Activated T-cell treated with anti-CD3 and anti-CD28 coated beads, Interleukin-2, amount 50 U/mL, for 24 hours (primary cell): ENCODE data around the gene ZNF474.

Source experiments
- DNase-seq: peaks from one replicate; pipeline ENCODE4 v3.0.0-alpha.2; 2020
- H3K27ac Mint-ChIP-seq: 2 replicates; pipeline ENCODE4 v1.8.0; 2020; ENCODE audit warnings: mild to moderate bottlenecking, mixed read lengths
- H3K27me3 Mint-ChIP-seq: 2 replicates; pipeline ENCODE4 v1.8.0; 2020; ENCODE audit warnings: mixed read lengths
- H3K36me3 Mint-ChIP-seq: 2 replicates; pipeline ENCODE4 v1.8.0; 2020; ENCODE audit warnings: low read depth, mixed read lengths
- H3K4me1 Mint-ChIP-seq: 2 replicates; pipeline ENCODE4 v1.8.0; 2020; ENCODE audit warnings: low read depth, mixed read lengths
- H3K4me3 Mint-ChIP-seq: 2 replicates; pipeline ENCODE4 v1.8.0; 2020; ENCODE audit warnings: mild to moderate bottlenecking, moderate library complexity, mixed read lengths
- H3K9me3 Mint-ChIP-seq: 2 replicates; pipeline ENCODE4 v1.8.0; 2020; ENCODE audit warnings: mixed read lengths

The ZNF474 gene

GRCh38 chr5:122130152-122130551 is 806 bp downstream of the ZNF474 start:
- H3K9me3 Mint-ChIP-seq, result no peaks in the 10 kb centered on the region
- H3K27me3 Mint-ChIP-seq, result no peaks in the 10 kb centered on the region
- no peak overlapping the region for H3K4me3 Mint-ChIP-seq
- DNase-seq, result no peak
- no peak overlapping the region for H3K27ac Mint-ChIP-seq
- no peaks in the 10 kb centered on the region for H3K36me3 Mint-ChIP-seq
- no peaks in the 10 kb centered on the region for H3K4me1 Mint-ChIP-seq

GRCh38 chr5:122137702-122138101 is 8.4 kb downstream of the ZNF474 start:
- no peak overlapping the region for H3K4me3 Mint-ChIP-seq

GRCh38 chr5:122138356-122138755 is 9.0 kb downstream of the ZNF474 start:
- DNase-seq, result no peak

More at GRCh38 chr5:122137702-122138101, 8.4 kb downstream of the ZNF474 start:
- no peak for DNase-seq
- no peaks in the 10 kb centered on the region for H3K36me3 Mint-ChIP-seq
- no peaks in the 10 kb centered on the region for H3K9me3 Mint-ChIP-seq
- H3K27ac Mint-ChIP-seq, result no peak overlapping the region
- H3K27me3 Mint-ChIP-seq, result no peaks in the 10 kb centered on the region
- peaks cover 12% of the 10 kb centered on the region for H3K4me1 Mint-ChIP-seq

DNA sequence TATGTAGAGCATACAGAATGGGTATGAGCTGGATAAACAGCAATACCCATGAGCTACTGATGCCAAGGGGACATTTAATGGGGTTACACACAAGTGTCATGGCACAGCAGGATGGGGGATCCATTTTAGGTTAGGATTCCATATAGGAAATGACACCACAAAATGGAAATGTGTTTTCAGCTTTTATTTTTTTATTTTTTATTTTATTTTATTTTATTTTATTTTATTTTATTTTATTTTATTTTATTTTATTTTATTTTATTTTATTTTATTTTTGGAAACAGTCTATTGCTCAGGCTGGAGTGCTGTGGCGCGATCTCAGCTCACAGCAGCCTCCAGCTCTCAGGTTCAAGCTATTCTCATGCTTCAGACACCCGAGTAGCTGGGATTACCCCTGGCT is 11.6 kb downstream of the ZNF474 start:
- peaks cover 2% of the 10 kb centered on the region for H3K27me3 Mint-ChIP-seq
- H3K36me3 Mint-ChIP-seq, result no peaks in the 10 kb centered on the region
- DNase-seq, result no peak
- peaks cover 12% of the 10 kb centered on the region for H3K4me1 Mint-ChIP-seq
- H3K4me3 Mint-ChIP-seq, result no peak overlapping the region
- H3K27ac Mint-ChIP-seq, result no peak overlapping the region
- H3K9me3 Mint-ChIP-seq, result no peaks in the 10 kb centered on the region

More at GRCh38 chr5:122138356-122138755, 9.0 kb downstream of the ZNF474 start:
- peaks cover 12% of the 10 kb centered on the region for H3K4me1 Mint-ChIP-seq
- H3K36me3 Mint-ChIP-seq, result no peaks in the 10 kb centered on the region
- H3K27ac Mint-ChIP-seq, result no peak overlapping the region
- no peaks in the 10 kb centered on the region for H3K9me3 Mint-ChIP-seq
- no peak overlapping the region for H3K4me3 Mint-ChIP-seq
- no peaks in the 10 kb centered on the region for H3K27me3 Mint-ChIP-seq

DNA sequence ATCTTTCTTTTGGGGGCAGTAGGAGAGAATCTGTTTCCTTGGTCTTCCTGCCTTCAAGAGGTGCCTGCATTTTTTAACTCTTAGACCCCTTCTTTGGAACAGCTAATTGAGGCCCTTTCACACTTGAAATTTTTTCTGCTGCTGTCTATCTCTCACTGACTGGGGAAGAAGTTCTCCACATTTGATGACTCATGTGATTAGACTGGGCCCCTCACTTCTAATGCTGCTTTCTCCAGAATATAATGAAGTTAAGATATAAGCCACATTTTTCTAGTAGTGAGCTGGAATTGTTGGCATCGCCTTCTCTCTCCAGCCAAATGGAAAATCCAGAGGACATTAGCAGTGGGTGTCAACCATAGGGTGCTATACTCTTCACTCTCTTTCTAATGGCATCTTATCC is 12.4 kb downstream of the ZNF474 start:
- H3K4me1 Mint-ChIP-seq, result peaks cover 12% of the 10 kb centered on the region
- no peaks in the 10 kb centered on the region for H3K9me3 Mint-ChIP-seq
- H3K27ac Mint-ChIP-seq, result no peak overlapping the region
- peaks cover 2% of the 10 kb centered on the region for H3K27me3 Mint-ChIP-seq
- no peak for DNase-seq
- H3K4me3 Mint-ChIP-seq, result no peak overlapping the region
- H3K36me3 Mint-ChIP-seq, result no peaks in the 10 kb centered on the region

DNA sequence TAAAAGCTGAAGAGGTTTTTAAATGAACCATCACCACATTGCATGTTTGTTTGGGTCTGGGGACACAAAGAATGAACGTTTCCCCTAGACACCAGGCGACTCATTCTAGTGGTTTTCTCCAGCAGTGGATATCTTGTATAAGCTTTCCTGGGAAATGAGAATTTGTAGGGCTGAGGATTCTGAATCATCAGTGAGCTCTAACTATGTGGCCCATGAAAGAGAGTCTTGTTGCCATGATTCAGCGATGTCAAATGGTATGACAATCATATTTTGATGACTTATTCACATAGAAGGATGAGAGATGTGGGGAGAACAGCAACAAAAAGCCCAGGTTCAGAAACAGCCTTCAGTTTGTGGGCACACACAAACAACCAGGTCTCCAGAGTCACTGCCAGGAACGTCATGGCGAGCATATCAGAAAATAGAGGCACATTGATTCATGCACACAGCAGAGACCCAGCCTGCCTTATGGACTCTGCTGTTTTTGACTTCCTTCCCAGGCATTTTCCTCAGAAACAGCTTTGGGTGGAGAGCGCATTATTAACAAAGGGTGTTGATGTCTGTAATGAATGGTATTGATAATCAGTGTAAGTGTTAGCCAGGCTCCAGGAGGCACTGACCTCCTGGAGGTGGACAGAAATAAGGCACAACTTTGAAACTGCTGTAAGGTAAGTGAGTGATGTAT is 13.3 kb downstream of the ZNF474 start:
- no peak for DNase-seq
- Mint-ChIP-seq H3K4me1 (peaks cover 6% of the 10 kb centered on the region), H3K9me3 (no peaks in the 10 kb centered on the region), H3K36me3 (no peaks in the 10 kb centered on the region), H3K4me3 (no peak overlapping the region), H3K27ac (no peak overlapping the region), H3K27me3 (peaks cover 2% of the 10 kb centered on the region)

DNA sequence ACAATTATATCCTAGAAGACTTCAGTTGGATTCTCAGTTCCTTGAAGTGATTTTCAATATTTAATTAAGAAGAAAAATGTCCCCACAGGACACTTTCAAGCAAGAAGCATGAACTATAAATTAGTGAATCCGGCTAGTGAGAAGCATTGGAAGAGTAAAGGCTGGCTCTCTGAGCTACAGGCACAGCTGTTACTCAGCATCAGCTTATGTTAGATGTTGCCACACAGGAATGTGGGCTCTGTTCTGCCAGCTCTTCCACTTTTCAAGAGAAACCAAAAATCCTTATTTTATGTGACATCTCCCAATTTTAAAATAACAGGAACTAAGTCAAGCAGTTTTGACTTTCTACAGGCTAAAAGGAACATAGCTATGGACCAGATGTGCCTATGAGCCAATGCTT is 14.9 kb downstream of the ZNF474 start:
- Mint-ChIP-seq H3K27ac (no peak overlapping the region), H3K4me1 (peaks cover 2% of the 10 kb centered on the region), H3K9me3 (no peaks in the 10 kb centered on the region), H3K27me3 (peaks cover 2% of the 10 kb centered on the region), H3K4me3 (no peak overlapping the region), H3K36me3 (no peaks in the 10 kb centered on the region)
- DNase-seq, result no peak

DNA sequence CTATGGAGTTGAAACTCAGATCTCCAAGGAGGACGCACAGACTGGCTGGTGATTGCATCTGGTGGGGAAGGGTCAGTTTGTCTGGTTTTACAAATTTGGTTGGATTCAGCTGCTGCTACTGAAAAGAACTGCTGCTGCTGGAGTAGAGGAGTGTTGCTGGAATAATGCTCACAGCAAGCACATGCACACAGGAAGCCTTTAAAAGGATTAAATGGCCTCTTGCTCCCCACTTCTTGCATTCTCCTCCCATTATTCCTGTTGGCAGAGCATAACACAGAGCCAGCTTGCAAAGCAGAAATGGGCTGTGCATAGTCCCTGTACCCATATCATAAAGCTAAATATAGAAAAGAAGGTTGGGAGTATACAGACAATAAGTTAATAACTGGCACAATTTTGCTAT is 16.6 kb downstream of the ZNF474 start:
- DNase-seq, result no peak
- H3K27me3 Mint-ChIP-seq, result peaks cover 2% of the 10 kb centered on the region
- peaks cover 7% of the 10 kb centered on the region for H3K4me1 Mint-ChIP-seq
- no peaks in the 10 kb centered on the region for H3K9me3 Mint-ChIP-seq
- H3K27ac Mint-ChIP-seq, result no peak overlapping the region
- no peak overlapping the region for H3K4me3 Mint-ChIP-seq
- no peaks in the 10 kb centered on the region for H3K36me3 Mint-ChIP-seq

GRCh38 chr5:122149321-122150090 is 20.2 kb downstream of the ZNF474 start:
- Mint-ChIP-seq H3K4me3 (no peak overlapping the region), H3K27ac (no peak overlapping the region), H3K36me3 (no peaks in the 10 kb centered on the region), H3K9me3 (no peaks in the 10 kb centered on the region), H3K4me1 (peaks cover 17% of the 10 kb centered on the region), H3K27me3 (peaks cover 2% of the 10 kb centered on the region)
- DNase-seq, result no peak

DNA sequence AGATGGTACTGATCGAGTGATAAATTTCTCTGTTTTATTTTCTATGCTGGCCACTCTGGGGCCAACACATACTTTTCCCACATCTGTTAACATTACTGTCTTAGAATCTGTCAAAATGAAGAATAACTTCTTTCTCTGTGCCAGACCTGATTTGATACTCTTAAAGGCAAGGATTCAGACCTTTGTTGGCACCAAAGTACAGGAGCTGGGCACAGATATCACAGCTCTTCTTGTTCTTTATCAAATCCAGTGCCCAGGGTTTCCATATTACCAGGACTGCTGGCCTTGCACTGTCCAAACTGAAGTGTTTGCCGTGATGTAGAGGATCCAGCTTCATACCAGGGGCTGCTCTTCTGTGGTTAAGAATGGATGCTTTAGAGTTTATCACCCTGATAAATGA is 20.9 kb downstream of the ZNF474 start:
- H3K36me3 Mint-ChIP-seq, result no peaks in the 10 kb centered on the region
- H3K27me3 Mint-ChIP-seq, result peaks cover 2% of the 10 kb centered on the region
- peaks cover 20% of the 10 kb centered on the region for H3K4me1 Mint-ChIP-seq
- no peak for DNase-seq
- no peak overlapping the region for H3K4me3 Mint-ChIP-seq
- H3K9me3 Mint-ChIP-seq, result no peaks in the 10 kb centered on the region
- H3K27ac Mint-ChIP-seq, result no peak overlapping the region

DNA sequence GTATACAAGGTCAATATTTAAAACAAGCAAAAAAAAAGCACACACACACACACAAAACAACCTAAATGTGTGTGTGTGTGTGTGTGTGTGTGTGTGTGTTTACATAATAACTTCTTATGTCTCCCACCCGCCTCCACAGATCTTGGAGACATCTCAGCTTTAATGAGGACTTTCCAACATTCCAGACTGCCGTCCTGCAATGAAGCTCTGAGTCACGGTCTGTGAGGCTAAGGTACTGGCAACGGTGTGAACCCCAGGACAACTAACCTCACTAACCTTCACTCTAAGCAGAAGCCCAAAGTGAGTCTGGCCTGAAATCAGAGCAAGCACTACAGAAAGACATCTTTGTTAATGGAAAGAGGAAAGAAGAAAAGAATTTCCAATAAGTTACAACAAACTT is 22.3 kb downstream of the ZNF474 start:
- no peak overlapping the region for H3K4me3 Mint-ChIP-seq
- no peaks in the 10 kb centered on the region for H3K9me3 Mint-ChIP-seq
- H3K27ac Mint-ChIP-seq, result no peak overlapping the region
- H3K36me3 Mint-ChIP-seq, result no peaks in the 10 kb centered on the region
- peaks cover 20% of the 10 kb centered on the region for H3K4me1 Mint-ChIP-seq
- H3K27me3 Mint-ChIP-seq, result no peaks in the 10 kb centered on the region
- DNase-seq, result no peak

DNA sequence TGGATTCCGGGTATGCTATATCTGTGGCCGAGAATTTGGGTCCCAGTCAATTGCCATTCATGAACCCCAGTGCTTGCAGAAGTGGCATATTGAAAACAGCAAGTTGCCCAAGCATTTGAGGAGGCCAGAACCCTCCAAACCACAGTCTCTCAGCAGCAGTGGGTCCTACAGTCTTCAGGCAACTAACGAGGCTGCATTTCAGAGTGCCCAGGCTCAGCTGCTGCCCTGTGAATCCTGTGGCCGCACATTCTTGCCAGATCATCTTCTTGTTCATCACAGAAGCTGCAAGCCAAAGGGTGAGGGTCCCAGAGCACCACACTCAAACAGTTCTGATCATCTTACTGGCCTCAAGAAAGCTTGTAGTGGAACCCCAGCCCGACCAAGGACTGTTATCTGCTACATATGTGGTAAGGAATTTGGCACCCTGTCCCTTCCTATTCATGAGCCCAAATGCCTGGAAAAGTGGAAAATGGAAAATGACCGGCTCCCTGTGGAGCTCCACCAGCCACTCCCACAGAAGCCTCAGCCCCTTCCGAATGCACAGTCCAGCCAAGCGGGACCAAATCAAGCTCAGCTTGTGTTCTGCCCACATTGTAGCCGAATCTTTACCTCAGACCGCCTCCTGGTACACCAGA is 23.0 kb downstream of the ZNF474 start:
- Mint-ChIP-seq H3K27ac (no peak overlapping the region), H3K27me3 (no peaks in the 10 kb centered on the region)

DNA sequence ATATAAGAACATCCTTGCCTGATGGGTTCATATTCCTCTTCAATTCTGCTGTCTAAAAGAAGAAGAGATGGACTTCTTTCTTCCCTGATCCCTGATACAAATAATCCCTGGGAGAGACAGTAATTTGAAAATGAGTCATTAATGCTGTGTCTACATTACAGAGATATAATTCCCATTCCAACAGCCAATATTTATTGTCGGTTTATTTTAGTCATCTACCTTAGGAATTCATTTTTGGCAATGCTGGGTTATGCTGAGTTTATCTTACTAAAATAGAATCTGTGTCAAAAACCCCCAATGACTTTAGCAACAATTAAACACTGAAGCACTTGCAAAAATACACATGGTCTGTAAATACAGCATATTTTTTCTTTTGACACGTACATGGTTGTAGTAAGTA is 23.9 kb downstream of the ZNF474 start:
- H3K9me3 Mint-ChIP-seq, result no peaks in the 10 kb centered on the region
- H3K4me1 Mint-ChIP-seq, result peaks cover 20% of the 10 kb centered on the region
- H3K27me3 Mint-ChIP-seq, result no peaks in the 10 kb centered on the region
- H3K27ac Mint-ChIP-seq, result no peak overlapping the region
- DNase-seq, result no peak
- no peaks in the 10 kb centered on the region for H3K36me3 Mint-ChIP-seq
- no peak overlapping the region for H3K4me3 Mint-ChIP-seq

More for the DNA sequence above, 23.0 kb downstream of the ZNF474 start:
- Mint-ChIP-seq H3K4me1 (peaks cover 20% of the 10 kb centered on the region), H3K9me3 (no peaks in the 10 kb centered on the region), H3K4me3 (no peak overlapping the region), H3K36me3 (no peaks in the 10 kb centered on the region)
- DNase-seq, result no peak

DNA sequence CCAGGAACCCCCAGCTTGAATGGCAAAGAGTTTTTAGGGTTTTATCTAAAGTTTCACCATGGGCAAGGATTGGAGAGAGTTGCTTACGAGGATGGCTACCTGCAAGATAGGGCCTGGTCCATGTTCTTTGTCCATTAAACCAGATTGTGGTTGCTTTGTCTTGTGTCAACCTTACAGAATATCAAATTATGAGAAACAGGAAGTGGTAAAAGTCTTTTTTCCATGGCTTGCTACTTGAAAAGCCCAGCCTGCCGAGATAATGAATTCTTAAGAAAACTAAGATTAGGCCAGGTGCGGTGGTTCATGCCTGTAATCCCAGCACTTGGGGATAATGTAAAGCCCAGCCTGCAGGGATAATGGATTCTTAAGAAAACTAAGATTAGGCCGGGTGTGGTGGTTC is 24.4 kb downstream of the ZNF474 start:
- Mint-ChIP-seq H3K9me3 (no peaks in the 10 kb centered on the region), H3K4me1 (peaks cover 20% of the 10 kb centered on the region), H3K4me3 (no peak overlapping the region), H3K36me3 (no peaks in the 10 kb centered on the region), H3K27me3 (no peaks in the 10 kb centered on the region), H3K27ac (no peak overlapping the region)
- no peak for DNase-seq

DNA sequence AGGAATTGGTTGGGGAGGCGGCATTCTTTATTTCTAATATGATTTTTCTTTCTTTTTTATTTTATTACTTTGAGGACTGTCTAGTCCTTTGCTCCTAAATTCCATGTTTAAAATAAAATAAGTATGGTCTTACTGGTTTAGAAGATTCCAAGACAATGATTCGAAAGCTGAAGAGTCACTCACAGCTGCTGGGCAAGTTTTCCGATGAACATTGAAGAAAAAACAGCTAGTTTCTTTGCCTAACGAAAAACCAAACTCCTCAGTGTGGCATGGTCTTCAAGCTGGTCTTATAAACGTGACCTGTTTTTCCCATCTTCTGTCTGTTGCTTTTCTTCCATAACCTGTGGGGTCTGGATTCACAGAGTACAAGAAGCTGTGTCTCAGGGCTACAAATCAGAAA is 25.1 kb downstream of the ZNF474 start:
- no peak overlapping the region for H3K4me3 Mint-ChIP-seq
- peaks cover 17% of the 10 kb centered on the region for H3K4me1 Mint-ChIP-seq
- H3K36me3 Mint-ChIP-seq, result no peaks in the 10 kb centered on the region
- DNase-seq, result no peak
- no peaks in the 10 kb centered on the region for H3K27me3 Mint-ChIP-seq
- H3K9me3 Mint-ChIP-seq, result no peaks in the 10 kb centered on the region
- H3K27ac Mint-ChIP-seq, result no peak overlapping the region
